HG02884 (cell line): ENCODE measurements around the gene NEUROG2.
"Not testable (repeated sequence)": the region's sequence is repeated elsewhere in the genome, so short reads cannot be mapped to it uniquely, and the experiment has no call there.

Source experiments
- ATAC-seq: cut with Tn5 transposase; IDR thresholded peaks from one replicate; pipeline ENCODE4 v1.9.1; 2021; ENCODE audit warnings: mild to moderate bottlenecking, moderate library complexity; ENCODE audit not compliant: unreplicated experiment

Gene NEUROG2

DNA sequence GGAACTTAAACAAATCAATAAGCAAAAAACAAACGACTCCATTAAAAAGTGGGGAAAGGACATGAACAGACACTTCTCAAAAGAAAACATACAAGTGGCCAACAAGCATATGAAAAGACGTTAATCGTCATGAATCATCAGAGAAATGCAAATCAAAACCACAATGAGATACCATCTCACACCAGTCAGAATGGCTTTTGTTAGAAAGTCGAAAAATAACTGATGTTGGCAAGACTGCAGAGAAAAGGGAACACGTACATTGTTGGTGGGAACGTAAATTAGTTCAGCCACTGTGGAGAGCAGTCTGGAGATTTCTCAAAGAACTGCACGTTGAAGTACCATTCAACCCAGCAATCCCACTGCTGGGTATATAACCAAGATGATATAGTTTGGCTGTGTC, 23.7 kb downstream of the NEUROG2 start:
- ATAC-seq = no peak

DNA sequence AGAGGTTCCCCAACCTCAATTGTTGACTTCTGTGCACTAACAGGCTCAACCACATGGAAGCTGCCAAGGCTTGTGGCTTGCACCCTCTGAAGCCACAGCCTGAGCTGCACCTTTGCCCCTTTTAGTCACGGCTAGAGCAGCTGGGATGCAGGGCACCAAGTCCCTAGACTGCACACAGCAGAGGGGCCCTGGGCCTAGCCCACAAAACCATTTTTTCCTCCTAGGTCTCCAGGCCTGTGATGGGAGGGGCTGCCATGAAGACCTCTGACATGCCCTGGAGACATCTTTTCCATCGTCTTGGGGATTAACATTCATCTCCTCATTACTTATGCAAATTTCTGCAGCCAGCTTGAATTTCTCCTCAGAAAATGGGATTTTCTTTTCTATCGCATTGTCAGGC, 25.2 kb downstream of the NEUROG2 start:
- not testable (repeated sequence) for ATAC-seq

DNA sequence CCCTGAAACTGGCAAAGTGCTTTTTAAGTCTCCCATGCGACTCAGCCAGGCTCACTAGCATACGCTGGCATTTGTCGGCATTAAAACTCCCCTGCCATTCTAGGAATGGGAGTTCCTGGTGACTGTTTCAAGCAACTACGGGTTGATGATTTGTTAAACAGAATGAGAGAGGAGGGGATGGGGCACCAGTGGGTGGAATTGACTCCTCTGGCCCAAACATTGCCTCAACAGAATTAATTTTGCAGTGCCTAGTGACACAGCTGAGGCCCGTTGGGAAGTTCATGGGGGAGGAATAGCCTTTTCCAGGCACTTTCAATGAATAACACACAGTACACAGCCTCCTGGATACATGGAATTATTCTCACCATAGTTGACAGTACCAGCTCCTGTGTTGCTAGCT, 30.1 kb downstream of the NEUROG2 start:
- ATAC-seq = no peak

DNA sequence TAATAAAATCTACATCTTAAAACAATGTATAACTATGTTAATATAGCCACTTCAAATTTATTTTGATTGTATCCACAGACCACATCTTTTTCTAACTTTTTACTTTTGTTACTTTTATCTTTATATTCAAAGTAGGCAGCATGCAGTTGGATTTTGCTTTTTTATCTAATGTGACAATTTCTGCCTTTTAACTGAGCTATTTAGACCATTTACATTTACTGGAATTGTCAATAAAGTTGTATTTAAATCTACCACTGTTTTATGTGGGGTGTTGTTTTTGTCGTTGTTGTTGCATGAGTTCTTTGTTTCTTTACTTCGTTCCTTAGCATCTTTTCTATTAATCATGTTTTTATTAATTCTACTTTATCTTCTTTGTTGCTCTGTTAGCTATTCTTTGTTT, 42.0 kb downstream of the NEUROG2 start:
- ATAC-seq = no peak

DNA sequence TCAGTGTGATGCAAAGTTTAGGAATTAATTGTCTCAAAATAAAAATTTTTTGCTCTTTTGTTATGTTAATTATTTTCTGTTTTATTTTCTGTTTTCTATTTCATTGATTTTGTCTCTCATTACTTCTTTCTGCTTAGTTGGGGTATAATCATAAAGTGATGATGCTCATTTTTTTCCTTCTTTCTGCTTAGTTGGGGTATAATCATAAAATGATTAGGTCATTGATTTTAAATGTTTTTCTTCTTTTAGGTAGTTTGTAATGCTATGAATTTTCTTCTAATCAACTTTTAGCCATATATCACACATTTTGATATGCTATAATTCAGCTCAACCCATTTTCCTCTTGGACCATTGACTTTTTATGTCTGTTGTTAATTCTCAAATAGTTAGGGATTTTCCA, 43.7 kb downstream of the NEUROG2 start:
- ATAC-seq = no peak
